Mammary epithelial cell (primary cell): Measurements from ENCODE around the gene BRCA2.

Source experiments
- EZH2 ChIP-seq: IDR thresholded peaks from 2 replicates; pipeline ENCODE4 v1.6.1; 2012; ENCODE audit warnings: low read length, inconsistent platforms, borderline replicate concordance
- TF ChIP-seq, protein P1 (sequence below), 2 donors: IDR thresholded peaks in 1 of 2; conservative IDR thresholded peaks in 1 of 2; 2 replicates each; pipeline ENCODE4 v1.5.1; 2011 to 2012; ENCODE audit warnings: inconsistent platforms in 2 of 2, low read length in 2 of 2, mild to moderate bottlenecking in 2 of 2, control low read depth in 1 of 2, low read depth in 1 of 2; ENCODE audit not compliant: insufficient read depth in 1 of 2; ENCODE audit errors: extremely low read depth in 1 of 2

DNA sequence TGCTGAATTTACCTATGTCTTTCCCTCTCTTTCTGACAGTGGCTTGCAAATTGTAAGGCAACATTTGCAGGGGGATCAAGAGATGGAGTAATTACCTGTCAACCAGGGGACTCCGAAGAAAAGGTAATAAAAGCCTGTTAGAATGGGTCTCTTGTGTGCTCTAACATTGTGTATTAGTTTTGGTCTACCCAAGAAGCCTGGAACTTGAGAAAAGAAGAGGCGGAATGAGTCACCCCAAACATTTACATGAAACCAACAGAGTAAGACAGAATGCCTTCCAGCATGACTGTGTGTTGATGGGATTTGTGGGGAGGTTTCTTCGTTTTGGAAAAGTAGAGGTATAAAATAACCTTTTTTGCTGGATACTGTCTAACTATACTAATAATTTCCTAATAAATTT lies 36.9 kb upstream of the BRCA2 start:
- TF ChIP-seq, protein P1, sequence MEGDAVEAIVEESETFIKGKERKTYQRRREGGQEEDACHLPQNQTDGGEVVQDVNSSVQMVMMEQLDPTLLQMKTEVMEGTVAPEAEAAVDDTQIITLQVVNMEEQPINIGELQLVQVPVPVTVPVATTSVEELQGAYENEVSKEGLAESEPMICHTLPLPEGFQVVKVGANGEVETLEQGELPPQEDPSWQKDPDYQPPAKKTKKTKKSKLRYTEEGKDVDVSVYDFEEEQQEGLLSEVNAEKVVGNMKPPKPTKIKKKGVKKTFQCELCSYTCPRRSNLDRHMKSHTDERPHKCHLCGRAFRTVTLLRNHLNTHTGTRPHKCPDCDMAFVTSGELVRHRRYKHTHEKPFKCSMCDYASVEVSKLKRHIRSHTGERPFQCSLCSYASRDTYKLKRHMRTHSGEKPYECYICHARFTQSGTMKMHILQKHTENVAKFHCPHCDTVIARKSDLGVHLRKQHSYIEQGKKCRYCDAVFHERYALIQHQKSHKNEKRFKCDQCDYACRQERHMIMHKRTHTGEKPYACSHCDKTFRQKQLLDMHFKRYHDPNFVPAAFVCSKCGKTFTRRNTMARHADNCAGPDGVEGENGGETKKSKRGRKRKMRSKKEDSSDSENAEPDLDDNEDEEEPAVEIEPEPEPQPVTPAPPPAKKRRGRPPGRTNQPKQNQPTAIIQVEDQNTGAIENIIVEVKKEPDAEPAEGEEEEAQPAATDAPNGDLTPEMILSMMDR (conservative IDR thresholded peaks at IDR 0.05 in 1 of 2, IDR thresholded peaks at IDR 0.05 in 1 of 2; ENCODE audit: extremely low read depth in 1 of 2, insufficient read depth in 1 of 2, low read depth in 1 of 2, low read length in 2 of 2) = no peak
- no peak for TF ChIP-seq EZH2
